GM10847 (cell line): ENCODE data around the gene JARID2.

Source experiments
- POLR2A ChIP-seq: IDR thresholded peaks from 2 replicates; pipeline ENCODE4 v1.6.1; 2011; ENCODE audit not compliant: insufficient read length; ENCODE audit errors: extremely low read depth

The JARID2 gene

GRCh38 chr6:15356179-15356578 is 110.3 kb downstream of the JARID2 start:
- no peak for TF ChIP-seq POLR2A

GRCh38 chr6:15356937-15357336 is 111.1 kb downstream of the JARID2 start:
- TF ChIP-seq POLR2A: no peak

- TF ChIP-seq POLR2A: no peak
Measured at GRCh38 chr6:15357782-15358181, 111.9 kb downstream of the JARID2 start.

DNA sequence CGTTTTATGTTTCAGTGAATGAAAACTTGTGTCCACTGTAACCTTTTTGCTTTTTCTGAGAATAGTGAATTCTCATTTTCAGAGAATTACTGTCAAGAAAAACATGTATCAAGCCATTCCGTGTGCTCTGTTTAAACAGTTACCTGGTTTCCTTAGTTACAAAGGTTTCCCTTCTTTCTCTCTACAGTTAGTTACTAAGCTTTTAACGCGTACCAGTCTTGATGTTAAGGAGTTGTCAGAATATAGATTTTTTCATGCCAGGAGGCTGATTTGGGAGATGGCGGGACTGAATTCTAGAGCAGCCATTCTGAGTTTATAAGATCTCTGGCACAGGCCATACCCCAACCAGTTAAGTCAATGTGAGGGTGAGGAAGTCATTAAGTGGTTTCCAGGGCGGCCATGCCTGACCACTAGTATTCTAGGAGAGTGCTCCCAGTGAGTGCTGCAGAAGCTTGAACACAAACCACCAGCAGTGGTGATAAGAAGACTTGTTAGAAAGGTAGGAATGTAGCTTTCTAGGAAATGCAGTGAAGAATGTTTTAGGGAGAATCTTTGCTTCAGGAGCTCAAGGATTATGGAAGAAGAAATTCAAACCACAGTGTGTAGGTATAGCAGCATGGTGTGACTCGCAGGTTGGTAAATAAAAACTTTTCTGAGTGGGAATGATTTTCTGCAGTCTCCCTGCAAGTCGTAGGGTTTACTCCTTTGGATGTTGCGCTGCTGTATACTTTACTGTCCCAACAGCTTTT is 112.9 kb downstream of the JARID2 start:
- no peak for TF ChIP-seq POLR2A

GRCh38 chr6:15359335-15359862 is 113.5 kb downstream of the JARID2 start:
- no peak for TF ChIP-seq POLR2A

- TF ChIP-seq POLR2A: no peak
Measured at GRCh38 chr6:15360300-15360699, 114.4 kb downstream of the JARID2 start.

DNA sequence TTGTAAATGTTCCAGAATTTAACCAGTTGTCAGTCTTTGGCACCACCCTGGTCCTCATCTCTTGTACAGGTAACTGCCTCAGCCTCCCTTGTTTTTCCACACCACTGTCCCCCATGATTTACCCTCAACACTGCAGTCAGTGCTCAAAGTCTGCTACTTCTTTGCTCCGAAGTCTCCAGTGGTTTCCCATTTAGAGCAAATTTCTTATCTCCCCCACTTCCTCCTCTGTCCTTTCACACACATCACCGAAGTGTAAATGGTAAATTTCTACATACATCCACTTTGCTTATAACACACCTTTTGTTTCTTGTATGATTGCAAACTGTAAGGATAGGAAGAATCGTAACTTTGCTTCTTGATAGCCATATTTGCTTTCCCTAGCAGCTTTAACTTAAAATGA is 115.3 kb downstream of the JARID2 start:
- no peak for TF ChIP-seq POLR2A

- no peak for TF ChIP-seq POLR2A
Measured at GRCh38 chr6:15362274-15363160, 116.6 kb downstream of the JARID2 start.

GRCh38 chr6:15363164-15363522 is 117.3 kb downstream of the JARID2 start:
- TF ChIP-seq POLR2A: no peak

- TF ChIP-seq POLR2A: no peak
Measured at GRCh38 chr6:15363523-15364400, 117.9 kb downstream of the JARID2 start.

- TF ChIP-seq POLR2A: no peak
Measured at GRCh38 chr6:15364401-15365037, 118.7 kb downstream of the JARID2 start.

GRCh38 chr6:15365273-15365687 is 119.4 kb downstream of the JARID2 start:
- no peak for TF ChIP-seq POLR2A

- no peak for TF ChIP-seq POLR2A
Measured at GRCh38 chr6:15366003-15366535, 120.2 kb downstream of the JARID2 start.

GRCh38 chr6:15366879-15367278 is 121.0 kb downstream of the JARID2 start:
- TF ChIP-seq POLR2A: no peak
